Upper lobe of left lung (tissue), 6 donors: ENCODE measurements around the gene SLC26A3. TPM values are rescaled to one million over a fixed set of nuclear protein-coding genes. Genes with fewer than 3 reads are reported as not detected.

ENCODE experiments used
- ATAC-seq, 2 donors: fragments of 200-7000 bp; cut with Tn5 transposase; one replicate each; pipeline ENCODE4 v1.9.1; 2022; ENCODE audit warnings: mild to moderate bottlenecking in 2 of 2, moderate library complexity in 2 of 2; ENCODE audit not compliant: low FRiP score in 2 of 2
- DNase-seq, 2 donors: peaks; one replicate each; pipeline ENCODE4 v3.0.0-alpha.2; 2019 to 2020
- H3K27ac ChIP-seq, 4 donors: fragments of 200-600 bp; sonication (generic); one replicate each; pipeline ENCODE4 v1.5.1; 2016 to 2019
- H3K27me3 ChIP-seq, 4 donors: fragments of 200-600 bp; sonication (generic); one replicate each; pipeline ENCODE4 v1.5.1; 2017 to 2019
- H3K36me3 ChIP-seq, 4 donors: fragments of 200-600 bp; sonication (generic); one replicate each; pipeline ENCODE4 v1.5.1; 2016 to 2019
- H3K4me1 ChIP-seq, 4 donors: fragments of 200-600 bp; sonication (generic); one replicate each; pipeline ENCODE4 v1.5.1; 2018 to 2019
- H3K4me3 ChIP-seq, 4 donors: fragments of 200-600 bp; sonication (generic); one replicate each; pipeline ENCODE4 v1.5.1; 2017 to 2019; ENCODE audit warnings: mild to moderate bottlenecking in 2 of 4, moderate library complexity in 1 of 4
- H3K9me3 ChIP-seq, 4 donors: fragments of 200-600 bp; sonication (generic); one replicate each; pipeline ENCODE4 v1.5.1; 2018 to 2019
- EP300 ChIP-seq, 4 donors: sonication (generic); formaldehyde crosslinking; IDR thresholded peaks; one replicate each; pipeline ENCODE4 v1.5.1; 2017; ENCODE audit warnings: antibody characterized with exemption in 4 of 4, control low read depth in 2 of 4
- POLR2A ChIP-seq, 4 donors: fragments of 450-650 bp; IDR thresholded peaks; one replicate each; pipeline ENCODE4 v1.5.1; 2016 to 2017; ENCODE audit warnings: antibody characterized with exemption in 4 of 4, mild to moderate bottlenecking in 2 of 4
- POLR2AphosphoS5 ChIP-seq, 2 donors: sonication (generic); formaldehyde crosslinking; IDR thresholded peaks; one replicate each; pipeline ENCODE4 v1.5.1; 2017; ENCODE audit warnings: antibody characterized with exemption in 2 of 2
- WGBS, 2 donors: methylation state at CpG; one replicate each; pipeline ENCODE4 v1.1.5; 2017 to 2018; 5-methylcytosine and 5-hydroxymethylcytosine counted together
- total RNA-seq, 6 donors: library from RNA; depleted of rRNA in 4 of 6; stranded (reverse); fragments of >200 nt in 4 of 6; gene quantifications; one replicate each; pipeline versions ENCODE4 v1.1.0 to v1.2.1, GENCODE V29; 2016 to 2021
- TF ChIP-seq, protein P1 (sequence below), 6 experiments: fragments of 450-650 bp in 4 of 6; fragments of 200-600 bp in 2 of 6; sonication (generic) in 2 of 6; IDR thresholded peaks; one replicate each; pipeline ENCODE4 v1.5.1; 2016 to 2019; ENCODE audit warnings: antibody characterized with exemption in 6 of 6
- donor health status: DM: no; HTN: no; CAD: no; lungs with moderate emphysema.
- donor health status: DM: no; HTN: yes; CAD: no; lungs with severe emphysema.

The SLC26A3 gene
- total RNA-seq, 6 donors from 2014 or later = 0.43 to 5.4 (median 0.67) TPM; not detected in 3

DNA sequence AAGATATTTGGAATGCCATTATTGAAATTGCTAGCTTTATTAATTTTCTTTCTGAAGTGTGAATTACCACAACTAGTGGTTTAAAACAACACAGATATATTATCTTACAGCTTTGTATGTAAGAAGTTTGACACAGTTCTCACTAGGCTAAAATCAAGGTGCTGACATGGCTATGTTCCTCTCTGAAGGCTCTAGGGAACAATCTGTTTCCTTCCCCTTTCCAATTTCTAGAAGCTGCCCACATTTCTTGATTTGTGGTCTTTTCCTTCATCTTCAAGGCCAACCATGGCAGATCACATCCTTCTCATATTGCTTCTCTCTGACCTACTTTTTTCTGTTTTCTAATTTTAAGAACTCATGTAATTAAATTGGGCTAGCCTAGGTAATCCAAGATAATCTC lies 43.3 kb upstream of the SLC26A3 start:
- Histone ChIP-seq H3K27ac (no peak overlapping the region), H3K36me3 (no peaks in the 10 kb centered on the region), H3K9me3 (no peaks in the 10 kb centered on the region), H3K4me1 (peaks cover 0 to 8% (median 0%) of the 10 kb centered on the region in 4 donors), H3K27me3 (no peaks in the 10 kb centered on the region), H3K4me3 (no peak overlapping the region)
- no peak for TF ChIP-seq POLR2A (IDR thresholded peaks at IDR 0.05)
- no peak for TF ChIP-seq POLR2AphosphoS5 (IDR thresholded peaks at IDR 0.05)
- TF ChIP-seq, protein P1, sequence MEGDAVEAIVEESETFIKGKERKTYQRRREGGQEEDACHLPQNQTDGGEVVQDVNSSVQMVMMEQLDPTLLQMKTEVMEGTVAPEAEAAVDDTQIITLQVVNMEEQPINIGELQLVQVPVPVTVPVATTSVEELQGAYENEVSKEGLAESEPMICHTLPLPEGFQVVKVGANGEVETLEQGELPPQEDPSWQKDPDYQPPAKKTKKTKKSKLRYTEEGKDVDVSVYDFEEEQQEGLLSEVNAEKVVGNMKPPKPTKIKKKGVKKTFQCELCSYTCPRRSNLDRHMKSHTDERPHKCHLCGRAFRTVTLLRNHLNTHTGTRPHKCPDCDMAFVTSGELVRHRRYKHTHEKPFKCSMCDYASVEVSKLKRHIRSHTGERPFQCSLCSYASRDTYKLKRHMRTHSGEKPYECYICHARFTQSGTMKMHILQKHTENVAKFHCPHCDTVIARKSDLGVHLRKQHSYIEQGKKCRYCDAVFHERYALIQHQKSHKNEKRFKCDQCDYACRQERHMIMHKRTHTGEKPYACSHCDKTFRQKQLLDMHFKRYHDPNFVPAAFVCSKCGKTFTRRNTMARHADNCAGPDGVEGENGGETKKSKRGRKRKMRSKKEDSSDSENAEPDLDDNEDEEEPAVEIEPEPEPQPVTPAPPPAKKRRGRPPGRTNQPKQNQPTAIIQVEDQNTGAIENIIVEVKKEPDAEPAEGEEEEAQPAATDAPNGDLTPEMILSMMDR (IDR thresholded peaks at IDR 0.05) = no peak
- no peak for TF ChIP-seq EP300 (IDR thresholded peaks at IDR 0.05)
- ATAC-seq (peak in 1 of 2 donors; percentile 44), DNase-seq (no peak)

DNA sequence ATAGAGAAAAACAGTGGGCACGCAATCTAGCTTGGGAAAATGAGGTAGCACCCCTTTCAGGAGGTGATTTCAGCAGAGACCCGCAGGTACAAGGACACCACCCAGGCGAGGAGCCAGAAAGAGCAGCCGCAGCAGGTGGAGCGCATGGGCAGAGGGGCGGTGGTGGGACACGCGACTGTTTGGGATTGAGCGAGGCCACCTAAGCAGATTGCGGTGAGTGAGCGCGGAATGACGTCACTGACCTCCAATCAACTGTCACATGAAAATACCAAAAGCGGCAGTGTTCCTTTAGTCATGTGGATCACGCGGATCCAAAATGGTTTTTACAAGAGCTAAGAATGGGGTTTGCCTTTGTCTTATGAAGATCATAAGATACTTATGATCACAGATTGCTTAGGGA lies 40.2 kb upstream of the SLC26A3 start:
- peak in 1 of 2 donors; percentile 38 for DNase-seq
- Histone ChIP-seq H3K4me1 (peaks cover 0 to 8% (median 0%) of the 10 kb centered on the region in 4 donors), H3K4me3 (no peak overlapping the region), H3K27ac (no peak overlapping the region), H3K36me3 (no peaks in the 10 kb centered on the region), H3K9me3 (no peaks in the 10 kb centered on the region), H3K27me3 (no peaks in the 10 kb centered on the region)
- ATAC-seq = no peak
- WGBS, 2 donors = 92 to 97% methylated on average over 16 of the region's 16 CpGs
- TF ChIP-seq POLR2AphosphoS5 (IDR thresholded peaks at IDR 0.05) = no peak
- no peak for TF ChIP-seq POLR2A (IDR thresholded peaks at IDR 0.05)
- TF ChIP-seq, protein P1 (IDR thresholded peaks at IDR 0.05) = no peak
- TF ChIP-seq EP300 (IDR thresholded peaks at IDR 0.05) = no peak

DNA sequence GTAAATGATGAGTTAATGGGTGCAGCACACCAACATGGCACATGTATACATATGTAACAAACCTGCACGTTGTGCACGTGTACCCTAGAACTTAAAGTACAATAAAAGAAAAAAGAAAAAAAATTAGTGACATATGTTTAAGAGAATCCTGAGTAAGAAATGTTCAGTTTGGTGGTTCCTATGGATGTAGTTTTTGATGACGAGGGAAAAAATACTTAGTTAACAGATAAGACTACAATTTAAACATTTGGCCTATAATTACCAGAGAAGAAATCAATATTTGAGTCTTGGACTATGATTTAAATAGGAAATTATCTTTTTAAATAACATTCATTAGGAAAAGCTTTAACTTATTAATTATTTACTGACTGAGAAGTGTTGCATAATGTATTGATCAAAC lies 39.2 kb upstream of the SLC26A3 start:
- WGBS, 2 donors = 90 to 95% methylated on average over 3 of the region's 3 CpGs
- ATAC-seq (no peak), DNase-seq (no peak)
- Histone ChIP-seq H3K9me3 (no peaks in the 10 kb centered on the region), H3K27me3 (no peaks in the 10 kb centered on the region), H3K27ac (no peak overlapping the region), H3K4me1 (peaks cover 0 to 8% (median 0%) of the 10 kb centered on the region in 4 donors), H3K36me3 (no peaks in the 10 kb centered on the region), H3K4me3 (no peak overlapping the region)
- TF ChIP-seq EP300 (IDR thresholded peaks at IDR 0.05) = no peak
- no peak for TF ChIP-seq POLR2AphosphoS5 (IDR thresholded peaks at IDR 0.05)
- TF ChIP-seq, protein P1 (IDR thresholded peaks at IDR 0.05) = no peak
- TF ChIP-seq POLR2A (IDR thresholded peaks at IDR 0.05) = no peak

DNA sequence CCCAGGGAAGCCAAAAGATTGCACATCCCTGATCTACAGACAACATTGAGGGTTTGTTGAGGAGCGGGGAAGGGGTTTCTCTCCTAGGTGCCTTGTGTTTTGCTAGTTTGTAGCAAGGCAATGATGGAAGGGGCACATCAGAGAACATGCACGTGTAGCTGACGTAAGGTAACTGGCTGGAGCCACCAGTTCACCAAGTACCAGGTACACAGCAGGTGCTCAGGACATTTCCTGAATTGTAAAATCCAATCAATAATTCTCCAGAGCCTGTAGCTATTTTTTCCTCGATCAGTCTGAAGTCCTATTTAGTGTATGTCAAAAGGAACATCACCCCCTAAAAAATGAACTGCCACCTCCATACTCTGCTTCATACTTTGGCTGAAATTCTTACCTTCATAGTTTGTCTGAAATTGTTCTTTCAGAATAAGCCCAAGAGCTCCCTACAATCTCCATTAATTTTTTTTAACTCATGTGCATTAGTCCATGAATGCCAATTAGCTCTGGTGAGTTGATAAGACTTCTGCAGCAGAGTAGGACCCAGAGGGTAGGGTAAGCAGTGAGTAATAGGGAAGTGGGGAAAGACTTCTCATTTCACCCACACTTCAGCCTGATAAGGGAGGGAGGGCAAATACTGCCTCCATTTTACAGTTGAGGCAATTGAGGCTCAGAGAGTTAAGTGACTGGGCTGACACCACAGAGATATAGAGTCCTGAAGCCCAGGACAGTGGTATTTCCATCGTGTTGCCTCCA lies 36.0 kb upstream of the SLC26A3 start:
- Histone ChIP-seq H3K27me3 (no peaks in the 10 kb centered on the region), H3K9me3 (no peaks in the 10 kb centered on the region), H3K36me3 (no peaks in the 10 kb centered on the region), H3K4me3 (no peak overlapping the region), H3K27ac (no peak overlapping the region), H3K4me1 (no peaks in the 10 kb centered on the region)
- DNase-seq = no peak
- ATAC-seq = no peak
- WGBS, 2 donors = 90 to 92% methylated on average over 5 of the region's 5 CpGs
- TF ChIP-seq POLR2A (IDR thresholded peaks at IDR 0.05) = no peak
- TF ChIP-seq EP300 (IDR thresholded peaks at IDR 0.05) = no peak
- TF ChIP-seq, protein P1 (IDR thresholded peaks at IDR 0.05) = no peak
